ENCODE results near the gene HOXD4.

The HOXD4 gene

GRCh38 chr2:176142281-176142680, 9.1 kb upstream of the HOXD4 start:
- DNase-seq: no peak

DNA sequence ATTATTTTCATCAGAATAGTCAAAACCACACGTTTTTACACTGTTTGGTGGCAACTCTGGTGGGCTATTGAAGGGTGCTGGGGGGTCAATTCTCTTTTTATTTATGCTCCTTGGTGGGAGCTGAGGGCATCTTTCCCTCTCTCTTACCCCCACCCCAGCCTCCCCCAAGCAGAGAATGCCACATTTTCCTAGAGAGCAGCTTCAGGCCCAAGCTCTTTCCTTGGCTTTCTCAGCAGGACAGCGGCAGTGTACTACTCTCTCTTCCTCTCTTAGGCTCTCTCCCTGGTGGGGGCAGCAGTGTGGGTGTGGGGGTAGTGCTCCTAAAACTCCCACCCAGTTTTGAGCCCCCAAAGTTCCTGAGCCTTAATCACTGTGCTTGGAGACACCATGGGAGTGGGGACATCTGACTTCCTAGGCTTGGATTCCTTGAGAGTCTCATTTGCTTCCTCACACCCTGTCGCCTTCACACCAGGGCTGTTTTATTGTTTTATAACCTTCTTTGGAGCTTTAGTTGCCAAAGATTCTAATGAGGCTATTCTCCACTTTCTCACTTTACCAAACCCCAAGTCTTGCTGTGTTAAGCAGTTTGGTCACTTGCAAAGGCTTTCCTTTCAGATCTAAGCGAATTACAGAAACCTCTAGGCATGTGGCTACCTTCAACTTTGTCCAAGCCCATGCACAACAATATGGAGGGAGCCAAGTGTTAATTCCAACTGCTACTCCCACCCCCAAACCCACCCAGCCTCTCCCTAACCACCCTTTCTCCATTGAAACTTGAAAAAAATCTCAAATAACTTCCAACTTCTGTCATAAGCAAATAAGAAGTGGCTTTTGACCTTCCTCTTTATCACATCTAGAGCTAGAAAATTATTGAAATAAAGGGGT, 6.0 kb upstream of the HOXD4 start:
- no peak for DNase-seq

GRCh38 chr2:176146101-176146500, 5.2 kb upstream of the HOXD4 start:
- DNase-seq: no peak

GRCh38 chr2:176146645-176147044, 4.7 kb upstream of the HOXD4 start:
- DNase-seq: no peak

GRCh38 chr2:176147210-176147799, 4.0 kb upstream of the HOXD4 start:
- no peak for DNase-seq

GRCh38 chr2:176147800-176148496, 3.4 kb upstream of the HOXD4 start:
- DNase-seq: no peak

DNA sequence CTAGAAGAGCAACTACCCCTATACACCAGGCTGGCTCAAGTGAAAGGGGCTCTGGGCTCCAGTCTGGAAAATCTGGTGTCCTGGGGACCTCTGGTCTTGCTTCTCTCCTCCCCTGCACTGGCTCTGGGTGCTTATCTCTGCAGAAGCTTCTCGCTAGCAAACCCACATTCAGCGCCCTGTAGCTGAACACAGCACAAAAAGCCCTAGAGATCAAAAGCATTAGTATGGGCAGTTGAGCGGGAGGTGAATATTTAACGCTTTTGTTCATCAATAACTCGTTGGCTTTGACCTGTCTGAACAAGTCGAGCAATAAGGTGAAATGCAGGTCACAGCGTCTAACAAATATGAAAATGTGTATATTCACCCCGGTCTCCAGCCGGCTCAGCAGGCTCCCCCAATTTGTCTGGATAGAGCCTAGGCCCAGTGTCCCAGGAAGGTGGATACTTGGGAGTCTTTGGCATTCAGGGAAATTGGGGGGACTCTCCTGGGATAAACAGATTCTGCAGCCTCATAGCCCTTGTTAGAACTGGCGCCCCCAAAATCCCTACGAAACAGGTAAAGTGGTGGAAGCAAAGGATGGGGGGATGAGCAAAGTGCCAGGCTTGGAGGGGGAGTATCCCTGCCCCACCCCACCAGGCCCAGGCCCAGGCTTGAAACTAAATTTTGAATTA, 2.5 kb upstream of the HOXD4 start:
- DNase-seq: no peak

- DNase-seq: no peak
Measured at GRCh38 chr2:176149481-176149938, 1.8 kb upstream of the HOXD4 start.

DNA sequence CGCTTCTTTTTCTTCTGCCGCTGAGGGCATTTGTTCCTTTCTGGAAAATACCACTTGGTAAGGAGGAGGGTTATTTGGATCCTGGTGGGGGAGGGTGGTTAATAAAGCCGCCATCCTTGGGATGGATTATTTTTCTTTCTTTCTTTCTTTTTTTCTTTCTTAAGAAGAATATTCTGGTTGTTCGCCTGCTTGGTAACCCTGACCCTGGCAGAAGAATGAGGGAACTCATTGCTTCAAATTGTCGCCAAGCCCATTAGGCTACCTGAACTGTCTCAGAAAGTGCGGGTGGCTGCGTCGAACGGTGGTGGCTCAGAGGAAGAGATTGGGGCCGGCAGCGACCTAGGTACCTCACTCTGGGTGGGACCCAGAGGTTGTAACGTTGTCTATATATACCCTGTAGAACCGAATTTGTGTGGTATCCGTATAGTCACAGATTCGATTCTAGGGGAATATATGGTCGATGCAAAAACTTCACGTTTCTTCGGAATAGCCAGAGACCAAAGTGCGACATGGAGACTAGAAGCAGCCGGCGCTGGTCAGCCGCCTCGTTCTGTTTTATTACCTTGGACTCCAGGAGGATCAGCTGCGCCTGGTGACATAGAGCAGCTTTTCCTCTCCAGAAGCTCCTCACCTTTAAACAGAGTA, 1.3 kb upstream of the HOXD4 start:
- DNase-seq: no peak

DNA sequence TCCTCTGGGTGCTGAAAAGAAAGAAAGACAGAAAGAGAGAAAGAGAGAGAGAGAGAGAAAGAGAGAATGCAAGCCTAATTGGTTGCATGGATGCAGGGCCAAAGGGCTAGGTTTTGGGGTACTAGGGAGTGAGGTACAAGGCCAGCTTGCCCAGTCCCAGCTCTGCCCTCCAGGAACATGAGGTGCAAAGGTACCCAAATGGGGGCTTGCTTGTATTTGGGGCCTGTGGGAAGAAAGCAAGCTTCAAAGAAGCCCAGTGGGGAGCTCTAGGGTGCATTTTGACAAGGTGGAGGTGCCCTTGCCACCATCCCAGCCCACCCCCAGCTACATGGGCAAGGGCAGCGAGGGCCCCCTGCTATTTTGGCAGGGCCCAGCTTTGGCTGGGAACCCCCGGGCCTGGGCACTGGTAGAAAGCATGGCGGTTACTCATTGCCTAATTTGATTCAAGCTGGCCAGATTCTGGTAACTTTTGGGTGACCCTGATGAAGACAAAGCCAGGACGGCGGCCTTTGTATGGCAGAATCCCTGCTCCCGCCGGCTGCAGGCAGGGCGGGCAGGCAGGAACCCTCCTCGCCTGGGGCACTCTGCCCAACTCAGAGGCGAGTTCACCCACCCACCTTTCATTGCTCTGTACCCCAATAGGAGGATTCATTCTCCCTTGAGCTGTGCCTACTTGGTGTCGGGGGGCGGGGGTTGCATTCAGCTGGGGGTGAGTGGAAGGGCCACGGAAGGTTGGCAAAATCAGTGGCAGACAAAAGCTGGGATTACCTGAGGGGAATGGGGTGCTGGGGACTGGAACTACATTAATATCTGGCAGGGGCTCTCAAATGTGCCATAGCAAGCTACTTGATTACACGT, 537 bp upstream of the HOXD4 start:
- no peak for DNase-seq

GRCh38 chr2:176152350-176153181, 1.2 kb downstream of the HOXD4 start:
- no peak for DNase-seq

DNA sequence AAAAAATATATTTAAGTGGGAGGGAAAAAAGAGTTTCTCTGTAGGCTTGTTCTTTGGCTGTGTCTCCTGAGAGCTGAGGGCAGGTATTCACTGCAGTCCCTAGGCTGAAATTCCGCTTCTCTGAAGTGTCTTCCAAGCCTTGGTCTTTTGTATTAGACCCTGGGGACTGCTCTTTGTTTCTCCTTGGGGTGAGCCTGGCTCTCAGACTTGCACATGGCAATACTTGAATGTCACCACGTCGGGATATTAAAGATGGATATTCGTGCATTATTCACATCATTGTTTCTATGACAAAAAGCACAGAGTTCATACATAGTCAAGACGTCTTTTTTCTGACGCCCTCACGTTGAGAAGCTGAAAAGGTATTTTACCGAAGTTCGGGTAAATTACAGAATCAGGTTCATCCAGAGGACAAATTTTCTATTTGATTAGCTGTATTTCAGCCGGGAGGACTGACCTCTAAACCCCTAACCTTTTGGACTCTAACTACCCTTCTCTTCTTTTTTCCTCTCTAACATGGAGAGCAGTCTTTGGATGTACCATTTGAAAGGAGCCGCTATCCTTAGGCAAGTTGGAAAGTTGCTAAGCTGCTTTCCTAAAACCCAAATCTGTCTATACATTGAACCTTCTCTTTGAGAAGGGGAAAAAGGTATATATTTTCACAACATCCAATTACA, 3.4 kb downstream of the HOXD4 start:
- DNase-seq: no peak

GRCh38 chr2:176155356-176156044, 4.2 kb downstream of the HOXD4 start:
- DNase-seq: no peak

DNA sequence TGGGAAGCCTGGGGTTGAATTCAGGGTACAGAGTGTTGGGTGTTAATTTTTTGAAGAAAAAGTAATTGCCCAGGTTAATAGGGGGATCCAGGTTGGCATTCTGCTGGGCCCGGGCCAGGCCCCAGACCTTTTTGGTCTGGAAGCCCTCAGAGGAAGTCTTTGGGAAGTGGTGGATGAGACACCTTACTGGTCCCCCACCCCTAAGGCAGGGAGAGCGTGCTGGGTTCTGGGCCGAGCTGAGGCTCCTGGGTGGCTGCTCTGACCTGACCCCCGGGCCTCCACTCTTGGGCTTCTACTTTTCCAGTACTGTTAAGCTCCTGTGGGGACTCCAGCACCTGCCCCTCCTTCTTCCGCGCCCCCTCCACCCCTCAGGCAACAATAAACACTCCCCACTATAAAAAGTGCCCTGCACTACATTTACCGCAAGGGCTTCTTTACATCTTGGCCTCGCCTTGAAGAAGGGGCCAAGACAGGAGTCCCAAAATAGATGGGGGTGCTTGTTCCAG, 5.0 kb downstream of the HOXD4 start:
- no peak for DNase-seq

DNA sequence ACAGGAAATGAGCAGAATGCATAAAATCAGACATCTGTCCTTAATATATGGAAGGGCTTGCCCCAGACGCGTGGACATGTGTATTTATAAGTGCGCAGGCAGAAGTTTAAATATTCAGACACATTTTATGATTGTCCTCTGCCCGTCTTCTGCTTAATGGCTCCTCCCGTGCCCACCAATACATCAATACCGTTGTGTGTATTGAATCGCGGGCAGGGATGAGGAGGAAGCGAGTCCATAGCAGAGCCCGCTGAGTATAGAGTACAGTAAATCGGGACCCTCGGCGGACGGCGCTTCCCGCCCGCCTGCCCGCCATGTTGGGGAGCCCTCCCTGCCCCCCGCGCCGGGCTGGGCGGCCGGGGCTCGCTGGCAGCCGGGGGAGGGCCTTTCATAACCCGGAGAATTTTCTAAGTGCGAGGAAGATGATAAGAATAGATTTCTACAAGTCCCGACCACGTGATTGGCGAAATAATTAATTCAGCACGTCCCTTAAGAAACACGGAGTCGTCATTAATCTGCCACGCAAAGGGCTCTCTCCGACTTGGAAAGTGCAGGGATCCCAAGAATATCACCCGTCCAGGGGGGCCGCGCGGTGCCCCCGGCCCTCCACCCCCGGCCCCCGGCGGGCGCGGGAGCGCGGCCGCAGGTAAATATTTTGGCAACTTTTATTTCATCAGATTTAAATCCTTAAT, 5.6 kb downstream of the HOXD4 start, which contains the start of gene HOXD3:
Gene HOXD3, plus strand, starts transcription at position 501 of the 692 bp plus-strand sequence. CDS start 11,808 bp downstream, outside the sequence.
- no peak for DNase-seq

DNA sequence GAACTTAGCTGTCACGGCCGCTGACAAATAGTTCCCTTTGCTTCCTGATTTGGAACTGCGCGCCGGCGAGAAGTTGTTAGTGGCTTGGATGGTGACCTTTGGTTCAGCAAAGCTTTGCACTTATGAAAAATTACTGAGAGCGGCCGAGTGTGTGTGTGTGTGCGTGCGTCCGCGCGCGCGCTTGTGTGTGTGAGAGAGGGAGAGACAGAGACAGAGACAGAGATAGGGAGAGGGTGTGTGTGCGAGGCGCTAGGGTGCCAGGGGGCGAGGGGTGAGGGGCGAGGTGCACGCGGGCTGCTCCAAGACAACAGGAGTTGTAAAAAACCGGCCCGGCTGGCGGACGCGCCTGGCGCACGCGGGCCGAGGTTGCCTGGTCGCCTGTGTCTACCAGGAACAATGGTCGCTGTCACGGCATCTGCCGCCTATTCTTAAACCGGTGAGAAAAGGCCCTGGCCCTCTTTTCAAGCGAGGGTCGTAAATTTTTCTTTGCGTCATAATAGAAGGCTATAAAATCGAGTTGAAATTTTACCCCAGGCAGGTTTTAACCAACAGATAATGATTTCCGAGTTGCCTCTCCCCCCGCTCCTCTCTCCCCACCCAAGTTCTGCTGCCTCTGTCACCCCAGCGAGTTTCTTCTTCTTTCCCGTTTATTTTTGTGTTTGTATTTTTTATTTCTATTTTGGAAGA, 6.3 kb downstream of the HOXD4 start:
- DNase-seq: no peak

GRCh38 chr2:176158186-176158591, 6.8 kb downstream of the HOXD4 start:
- no peak for DNase-seq

Measured in RPMI8226 (cell line).